ENCODE measurements around the gene DYNC1I1. TPM values are rescaled to one million over a fixed set of nuclear protein-coding genes. Genes with fewer than 3 reads are reported as not detected.

Gene DYNC1I1
- total RNA-seq, 4 donors from 2014 or later: 1.4 to 10.7 (median 3.4) TPM

DNA sequence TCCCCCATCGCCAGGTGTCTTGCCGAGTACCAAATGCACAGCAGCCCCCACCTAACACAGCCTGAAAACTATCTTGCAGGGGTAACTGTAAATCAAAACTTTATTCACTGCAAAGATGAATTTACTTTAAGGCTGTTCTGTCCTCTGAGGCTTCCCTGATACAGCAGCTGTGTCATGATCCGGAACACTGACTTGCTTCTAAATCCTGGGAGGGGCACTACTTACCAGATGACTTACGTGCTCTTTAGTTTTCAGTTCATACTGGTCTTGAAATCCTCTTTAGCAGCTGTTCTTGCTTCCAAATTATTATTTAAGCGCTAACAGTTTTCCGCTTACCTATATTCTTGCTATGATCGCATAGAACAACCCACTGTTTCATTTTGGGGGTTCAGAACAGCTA lies 4.9 kb downstream of the DYNC1I1 start:
- Histone ChIP-seq H3K36me3 (no peaks in the 10 kb centered on the region), H3K4me1 (peaks cover 0 to 3% (median 0%) of the 10 kb centered on the region in 4 donors), H3K4me3 (no peak overlapping the region), H3K9me3 (no peaks in the 10 kb centered on the region), H3K27me3 (no peaks in the 10 kb centered on the region), H3K27ac (no peak overlapping the region)
- TF ChIP-seq, protein P1, sequence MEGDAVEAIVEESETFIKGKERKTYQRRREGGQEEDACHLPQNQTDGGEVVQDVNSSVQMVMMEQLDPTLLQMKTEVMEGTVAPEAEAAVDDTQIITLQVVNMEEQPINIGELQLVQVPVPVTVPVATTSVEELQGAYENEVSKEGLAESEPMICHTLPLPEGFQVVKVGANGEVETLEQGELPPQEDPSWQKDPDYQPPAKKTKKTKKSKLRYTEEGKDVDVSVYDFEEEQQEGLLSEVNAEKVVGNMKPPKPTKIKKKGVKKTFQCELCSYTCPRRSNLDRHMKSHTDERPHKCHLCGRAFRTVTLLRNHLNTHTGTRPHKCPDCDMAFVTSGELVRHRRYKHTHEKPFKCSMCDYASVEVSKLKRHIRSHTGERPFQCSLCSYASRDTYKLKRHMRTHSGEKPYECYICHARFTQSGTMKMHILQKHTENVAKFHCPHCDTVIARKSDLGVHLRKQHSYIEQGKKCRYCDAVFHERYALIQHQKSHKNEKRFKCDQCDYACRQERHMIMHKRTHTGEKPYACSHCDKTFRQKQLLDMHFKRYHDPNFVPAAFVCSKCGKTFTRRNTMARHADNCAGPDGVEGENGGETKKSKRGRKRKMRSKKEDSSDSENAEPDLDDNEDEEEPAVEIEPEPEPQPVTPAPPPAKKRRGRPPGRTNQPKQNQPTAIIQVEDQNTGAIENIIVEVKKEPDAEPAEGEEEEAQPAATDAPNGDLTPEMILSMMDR (IDR thresholded peaks at IDR 0.05): no peak
- TF ChIP-seq POLR2A (IDR thresholded peaks at IDR 0.05): no peak
- DNase-seq: no peak

DNA sequence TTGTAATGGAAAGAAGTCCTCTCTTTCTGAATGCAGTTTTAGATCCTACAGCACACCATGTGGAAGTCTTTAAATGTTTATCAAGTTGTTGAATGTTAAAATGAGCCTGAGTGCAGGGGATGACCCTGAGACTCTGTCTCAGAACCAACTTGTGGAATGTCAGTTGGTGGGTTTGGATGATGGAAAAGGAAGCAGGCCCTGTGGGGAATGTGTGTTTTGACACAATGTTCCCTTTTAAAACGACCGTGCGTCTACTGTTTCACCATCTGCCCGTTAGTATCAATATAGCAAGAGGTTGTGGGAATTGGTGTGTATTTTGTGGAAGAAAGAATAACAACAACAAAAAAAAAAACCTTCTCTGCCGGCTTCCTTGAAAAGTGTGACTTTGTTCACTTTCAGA lies 8.3 kb downstream of the DYNC1I1 start:
- TF ChIP-seq POLR2A (IDR thresholded peaks at IDR 0.05): no peak
- no peaks in the 10 kb centered on the region for H3K27me3 ChIP-seq

DNA sequence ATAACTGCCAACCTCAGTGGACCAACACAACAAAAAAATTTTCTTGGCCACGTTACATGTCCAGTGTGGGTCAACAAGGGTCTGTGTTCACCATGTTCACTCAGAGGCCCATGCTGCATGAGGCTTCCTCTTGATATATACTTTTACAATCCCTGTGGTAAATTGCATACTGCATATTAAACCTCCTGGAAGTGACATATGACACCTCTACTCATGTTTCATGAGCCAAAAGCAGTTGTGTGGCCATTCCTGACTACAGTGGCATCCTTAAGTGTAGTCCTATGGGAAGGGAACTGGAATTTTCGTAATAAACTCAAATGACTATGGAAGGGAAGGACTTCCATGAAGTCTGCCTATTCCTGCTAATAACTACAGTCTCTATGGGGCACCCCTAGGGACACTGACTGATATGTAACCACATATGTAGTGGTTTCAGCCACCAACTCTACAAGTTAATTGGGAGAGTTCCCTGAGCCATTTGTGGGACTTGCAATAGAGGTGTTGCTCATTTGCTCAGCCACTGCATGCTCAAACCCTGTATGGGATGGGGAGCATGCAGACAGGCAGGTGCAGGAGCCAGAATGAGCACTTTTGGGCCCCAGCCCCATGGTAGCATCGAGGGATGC lies 9.7 kb downstream of the DYNC1I1 start:
- Histone ChIP-seq H3K36me3 (no peaks in the 10 kb centered on the region), H3K4me3 (no peak overlapping the region), H3K27me3 (no peaks in the 10 kb centered on the region), H3K9me3 (no peaks in the 10 kb centered on the region), H3K27ac (no peak overlapping the region), H3K4me1 (no peaks in the 10 kb centered on the region)
- no peak for TF ChIP-seq POLR2A (IDR thresholded peaks at IDR 0.05)
- TF ChIP-seq, protein P1 (IDR thresholded peaks at IDR 0.05): no peak
- DNase-seq: no peak

More for the DNA sequence above, 8.3 kb downstream of the DYNC1I1 start:
- no peak for DNase-seq
- H3K36me3 ChIP-seq: no peaks in the 10 kb centered on the region
- H3K4me1 ChIP-seq: no peaks in the 10 kb centered on the region
- no peak overlapping the region for H3K4me3 ChIP-seq
- H3K9me3 ChIP-seq: no peaks in the 10 kb centered on the region
- no peak overlapping the region for H3K27ac ChIP-seq

DNA sequence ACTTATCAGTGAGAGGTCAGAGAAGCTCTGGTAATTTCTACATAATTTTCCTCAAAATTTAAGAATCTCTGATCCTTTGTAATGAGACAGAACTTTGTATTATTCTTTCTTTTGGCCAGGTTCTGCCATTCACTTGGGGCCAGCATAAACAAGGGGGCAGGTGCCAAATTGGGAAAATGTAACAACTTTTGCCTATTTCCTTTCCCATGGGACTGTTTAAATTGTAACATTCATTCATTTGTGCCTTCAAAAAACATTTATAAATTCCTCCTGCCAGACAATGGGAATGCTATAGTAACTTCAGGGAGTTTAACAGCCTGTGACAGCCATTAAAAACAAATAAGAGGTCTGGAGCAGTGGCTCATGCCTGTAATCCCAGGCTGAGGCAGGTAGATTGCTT lies 12.4 kb downstream of the DYNC1I1 start:
- H3K36me3 ChIP-seq: no peaks in the 10 kb centered on the region

DNA sequence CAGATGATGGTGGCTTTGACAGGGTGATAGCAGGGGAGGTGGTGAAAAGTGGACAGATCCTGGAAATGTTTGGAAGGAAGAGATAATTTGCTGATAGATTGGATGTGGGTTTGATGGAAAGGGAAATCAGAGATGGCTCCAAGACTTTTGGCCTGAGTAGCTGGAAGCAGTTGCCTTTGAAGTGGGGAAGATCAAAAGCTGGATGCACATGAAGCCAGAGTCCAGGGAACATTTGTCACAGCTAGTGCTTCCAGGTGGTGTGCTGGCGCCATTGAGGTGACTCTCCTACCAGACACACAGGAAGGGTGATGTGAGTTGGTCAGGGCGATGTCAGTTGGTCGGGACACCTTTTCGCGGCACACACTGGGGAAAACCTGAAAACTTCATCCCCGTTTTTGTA lies 15.9 kb downstream of the DYNC1I1 start:
- Histone ChIP-seq H3K27ac (no peak overlapping the region), H3K9me3 (no peaks in the 10 kb centered on the region), H3K4me1 (no peaks in the 10 kb centered on the region), H3K36me3 (no peaks in the 10 kb centered on the region), H3K4me3 (no peak overlapping the region), H3K27me3 (no peaks in the 10 kb centered on the region)
- TF ChIP-seq, protein P1 (IDR thresholded peaks at IDR 0.05): no peak
- no peak for TF ChIP-seq POLR2A (IDR thresholded peaks at IDR 0.05)
- DNase-seq: no peak

More for the DNA sequence above, 12.4 kb downstream of the DYNC1I1 start:
- no peak for DNase-seq
- no peak overlapping the region for H3K4me3 ChIP-seq
- no peaks in the 10 kb centered on the region for H3K4me1 ChIP-seq
- H3K27ac ChIP-seq: no peak overlapping the region
- H3K27me3 ChIP-seq: no peaks in the 10 kb centered on the region
- H3K9me3 ChIP-seq: no peaks in the 10 kb centered on the region
- TF ChIP-seq, protein P1 (IDR thresholded peaks at IDR 0.05): no peak
- no peak for TF ChIP-seq POLR2A (IDR thresholded peaks at IDR 0.05)

DNA sequence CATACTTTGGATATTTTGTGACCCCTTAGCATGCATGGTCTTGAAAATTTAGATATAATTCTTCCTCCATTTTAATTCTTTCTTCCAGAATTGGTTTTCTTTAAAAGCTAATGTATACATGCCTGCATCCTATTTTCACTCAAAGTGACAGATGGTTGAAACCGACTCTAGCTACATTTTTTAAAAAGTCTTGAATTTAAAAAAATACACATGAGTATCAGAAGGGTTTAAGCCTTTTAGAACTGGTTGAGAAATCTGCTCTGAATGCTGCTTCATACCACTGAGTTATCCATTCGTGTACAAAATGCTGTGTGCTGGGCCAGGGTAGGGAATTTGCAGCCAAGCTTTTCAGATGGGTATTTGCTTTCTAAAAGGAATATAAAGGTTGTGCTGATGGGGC lies 16.5 kb downstream of the DYNC1I1 start:
- Histone ChIP-seq H3K4me3 (no peak overlapping the region), H3K27ac (no peak overlapping the region), H3K4me1 (no peaks in the 10 kb centered on the region), H3K36me3 (no peaks in the 10 kb centered on the region), H3K27me3 (no peaks in the 10 kb centered on the region), H3K9me3 (no peaks in the 10 kb centered on the region)
- no peak for TF ChIP-seq POLR2A (IDR thresholded peaks at IDR 0.05)
- TF ChIP-seq, protein P1 (IDR thresholded peaks at IDR 0.05): no peak
- no peak for DNase-seq
